Measurements from ENCODE around the gene OGDH. TPM values are rescaled to one million over a fixed set of nuclear protein-coding genes. Genes with fewer than 3 reads are reported as not detected.

OGDH gene
- total and polyA plus RNA-seq, 10 of the 15 experiments (the other 5 are each of a cell fraction or from before 2014, with no cell fraction given), result 4.1 to 103 (median 48.4) TPM

DNA sequence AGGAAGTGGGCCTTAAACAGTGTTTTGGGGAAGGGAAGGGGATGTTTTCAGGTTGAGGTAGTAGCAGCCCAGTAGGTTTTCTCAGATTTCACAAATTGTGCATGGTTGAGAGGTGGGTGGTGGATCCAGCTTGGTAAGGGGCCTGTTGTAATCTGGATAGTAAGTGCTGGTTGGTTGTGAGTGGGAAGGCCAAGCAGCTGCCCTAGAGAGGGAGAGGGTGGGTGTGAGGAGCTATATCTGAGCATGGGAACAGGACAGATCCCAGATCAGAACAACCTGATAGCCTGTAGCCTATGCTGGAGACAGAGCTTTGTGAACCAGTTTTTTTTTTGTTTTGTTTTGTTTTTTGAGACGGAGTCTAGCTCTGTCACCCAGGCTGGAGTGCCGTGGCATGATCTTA lies 88.3 kb downstream of the OGDH start (continued):
- no peak for TF ChIP-seq ASH2L (IDR thresholded peaks at IDR 0.05; ENCODE audit: borderline replicate concordance, low read depth)
- no peak for TF ChIP-seq SPI1 (IDR thresholded peaks at IDR 0.05; ENCODE audit: borderline replicate concordance, insufficient read depth, low read depth, low read length)

DNA sequence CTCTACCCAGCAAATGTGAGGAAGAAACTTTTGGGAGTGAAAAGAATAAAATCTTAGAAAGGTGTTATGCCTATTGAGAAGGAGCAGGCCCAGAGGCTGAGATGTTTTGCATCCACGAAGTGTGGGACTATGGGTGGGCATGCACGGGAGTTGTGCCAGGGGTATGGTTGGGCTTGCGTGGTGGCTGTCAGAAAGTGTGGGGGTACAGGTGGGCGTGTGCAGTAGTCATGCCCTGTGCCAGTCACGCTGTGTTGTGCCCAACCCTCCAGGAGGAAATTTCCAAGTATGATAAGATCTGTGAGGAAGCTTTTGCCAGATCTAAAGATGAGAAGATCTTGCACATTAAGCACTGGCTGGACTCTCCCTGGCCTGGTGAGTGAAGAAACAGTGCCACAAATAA lies 89.3 kb downstream of the OGDH start:
- POLR2A ChIA-PET, result no interaction called here
- no TSS peak for BruUV-seq (replicated peaks)
- H3K27me3 ChIP-seq (replicated peaks in 1 of 2; ENCODE audit: control insufficient read depth in 2 of 2, insufficient read depth in 2 of 2, low read length in 1 of 2), result no peaks in the 10 kb centered on the region
- H3K36me3 ChIP-seq (ENCODE audit: control insufficient read depth in 2 of 2, insufficient read depth in 2 of 2, low read length in 1 of 2), result peaks cover 21 to 32% of the 10 kb centered on the region in 2 experiments
- H3K4me1 ChIP-seq (ENCODE audit: control insufficient read depth, insufficient read depth, low read length), result no peaks in the 10 kb centered on the region
- H4K20me1 ChIP-seq (ENCODE audit: control insufficient read depth, insufficient read depth), result no peaks in the 10 kb centered on the region
- H3K79me2 ChIP-seq (ENCODE audit: control insufficient read depth, insufficient read depth, low read length), result no peaks in the 10 kb centered on the region
- RAD21 ChIA-PET (ENCODE audit: unreplicated experiment), result no interaction called here
- 99% methylated on average over 5 of the region's 5 CpGs for WGBS (ENCODE audit: insufficient coverage, insufficient replicate concordance, low lambda C conversion rate, missing lambda C conversion rate)
- TF ChIP-seq CBX5 (IDR thresholded peaks at IDR 0.05; ENCODE audit: low read depth) (no peak), POLR2AphosphoS2 (IDR thresholded peaks at IDR 0.05; ENCODE audit: low read depth, low read length) (no peak), EED (IDR thresholded peaks at IDR 0.05; ENCODE audit: low read depth) (no peak), ASH2L (IDR thresholded peaks at IDR 0.05; ENCODE audit: borderline replicate concordance, low read depth) (no peak), KDM1A (IDR thresholded peaks at IDR 0.05; ENCODE audit: borderline replicate concordance) (no peak), PAX8 (IDR thresholded peaks at IDR 0.05) (no peak), MYC (IDR thresholded peaks at IDR 0.05; ENCODE audit: insufficient read depth, insufficient read length, insufficient replicate concordance, low read length, severe bottlenecking) (no peak), CREB1 (IDR thresholded peaks at IDR 0.05; ENCODE audit: low read depth) (no peak), RFX5 (IDR thresholded peaks at IDR 0.05; ENCODE audit: low read depth, low read length) (no peak), SMAD5 (IDR thresholded peaks at IDR 0.05; ENCODE audit: low read depth) (no peak)
- TF ChIP-seq, protein P1, sequence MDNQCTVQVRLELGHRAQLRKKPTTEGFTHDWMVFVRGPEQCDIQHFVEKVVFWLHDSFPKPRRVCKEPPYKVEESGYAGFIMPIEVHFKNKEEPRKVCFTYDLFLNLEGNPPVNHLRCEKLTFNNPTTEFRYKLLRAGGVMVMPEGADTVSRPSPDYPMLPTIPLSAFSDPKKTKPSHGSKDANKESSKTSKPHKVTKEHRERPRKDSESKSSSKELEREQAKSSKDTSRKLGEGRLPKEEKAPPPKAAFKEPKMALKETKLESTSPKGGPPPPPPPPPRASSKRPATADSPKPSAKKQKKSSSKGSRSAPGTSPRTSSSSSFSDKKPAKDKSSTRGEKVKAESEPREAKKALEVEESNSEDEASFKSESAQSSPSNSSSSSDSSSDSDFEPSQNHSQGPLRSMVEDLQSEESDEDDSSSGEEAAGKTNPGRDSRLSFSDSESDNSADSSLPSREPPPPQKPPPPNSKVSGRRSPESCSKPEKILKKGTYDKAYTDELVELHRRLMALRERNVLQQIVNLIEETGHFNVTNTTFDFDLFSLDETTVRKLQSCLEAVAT (IDR thresholded peaks at IDR 0.05), result no peak
- TF ChIP-seq, protein P2, sequence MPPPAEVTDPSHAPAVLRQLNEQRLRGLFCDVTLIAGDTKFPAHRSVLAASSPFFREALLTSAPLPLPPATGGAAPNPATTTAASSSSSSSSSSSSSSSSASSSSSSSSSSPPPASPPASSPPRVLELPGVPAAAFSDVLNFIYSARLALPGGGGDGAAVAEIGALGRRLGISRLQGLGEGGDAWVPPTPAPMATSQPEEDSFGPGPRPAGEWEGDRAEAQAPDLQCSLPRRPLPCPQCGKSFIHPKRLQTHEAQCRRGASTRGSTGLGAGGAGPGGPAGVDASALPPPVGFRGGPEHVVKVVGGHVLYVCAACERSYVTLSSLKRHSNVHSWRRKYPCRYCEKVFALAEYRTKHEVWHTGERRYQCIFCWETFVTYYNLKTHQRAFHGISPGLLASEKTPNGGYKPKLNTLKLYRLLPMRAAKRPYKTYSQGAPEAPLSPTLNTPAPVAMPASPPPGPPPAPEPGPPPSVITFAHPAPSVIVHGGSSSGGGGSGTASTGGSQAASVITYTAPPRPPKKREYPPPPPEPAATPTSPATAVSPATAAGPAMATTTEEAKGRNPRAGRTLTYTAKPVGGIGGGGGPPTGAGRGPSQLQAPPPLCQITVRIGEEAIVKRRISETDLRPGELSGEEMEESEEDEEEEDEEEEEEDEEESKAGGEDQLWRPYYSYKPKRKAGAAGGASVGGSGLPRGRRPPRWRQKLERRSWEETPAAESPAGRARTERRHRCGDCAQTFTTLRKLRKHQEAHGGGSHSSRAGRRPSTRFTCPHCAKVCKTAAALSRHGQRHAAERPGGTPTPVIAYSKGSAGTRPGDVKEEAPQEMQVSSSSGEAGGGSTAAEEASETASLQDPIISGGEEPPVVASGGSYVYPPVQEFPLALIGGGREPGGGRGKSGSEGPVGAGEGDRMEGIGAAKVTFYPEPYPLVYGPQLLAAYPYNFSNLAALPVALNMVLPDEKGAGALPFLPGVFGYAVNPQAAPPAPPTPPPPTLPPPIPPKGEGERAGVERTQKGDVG (CRISPR knock-in tag; IDR thresholded peaks at IDR 0.05), result no peak
- TF ChIP-seq, protein P3, sequence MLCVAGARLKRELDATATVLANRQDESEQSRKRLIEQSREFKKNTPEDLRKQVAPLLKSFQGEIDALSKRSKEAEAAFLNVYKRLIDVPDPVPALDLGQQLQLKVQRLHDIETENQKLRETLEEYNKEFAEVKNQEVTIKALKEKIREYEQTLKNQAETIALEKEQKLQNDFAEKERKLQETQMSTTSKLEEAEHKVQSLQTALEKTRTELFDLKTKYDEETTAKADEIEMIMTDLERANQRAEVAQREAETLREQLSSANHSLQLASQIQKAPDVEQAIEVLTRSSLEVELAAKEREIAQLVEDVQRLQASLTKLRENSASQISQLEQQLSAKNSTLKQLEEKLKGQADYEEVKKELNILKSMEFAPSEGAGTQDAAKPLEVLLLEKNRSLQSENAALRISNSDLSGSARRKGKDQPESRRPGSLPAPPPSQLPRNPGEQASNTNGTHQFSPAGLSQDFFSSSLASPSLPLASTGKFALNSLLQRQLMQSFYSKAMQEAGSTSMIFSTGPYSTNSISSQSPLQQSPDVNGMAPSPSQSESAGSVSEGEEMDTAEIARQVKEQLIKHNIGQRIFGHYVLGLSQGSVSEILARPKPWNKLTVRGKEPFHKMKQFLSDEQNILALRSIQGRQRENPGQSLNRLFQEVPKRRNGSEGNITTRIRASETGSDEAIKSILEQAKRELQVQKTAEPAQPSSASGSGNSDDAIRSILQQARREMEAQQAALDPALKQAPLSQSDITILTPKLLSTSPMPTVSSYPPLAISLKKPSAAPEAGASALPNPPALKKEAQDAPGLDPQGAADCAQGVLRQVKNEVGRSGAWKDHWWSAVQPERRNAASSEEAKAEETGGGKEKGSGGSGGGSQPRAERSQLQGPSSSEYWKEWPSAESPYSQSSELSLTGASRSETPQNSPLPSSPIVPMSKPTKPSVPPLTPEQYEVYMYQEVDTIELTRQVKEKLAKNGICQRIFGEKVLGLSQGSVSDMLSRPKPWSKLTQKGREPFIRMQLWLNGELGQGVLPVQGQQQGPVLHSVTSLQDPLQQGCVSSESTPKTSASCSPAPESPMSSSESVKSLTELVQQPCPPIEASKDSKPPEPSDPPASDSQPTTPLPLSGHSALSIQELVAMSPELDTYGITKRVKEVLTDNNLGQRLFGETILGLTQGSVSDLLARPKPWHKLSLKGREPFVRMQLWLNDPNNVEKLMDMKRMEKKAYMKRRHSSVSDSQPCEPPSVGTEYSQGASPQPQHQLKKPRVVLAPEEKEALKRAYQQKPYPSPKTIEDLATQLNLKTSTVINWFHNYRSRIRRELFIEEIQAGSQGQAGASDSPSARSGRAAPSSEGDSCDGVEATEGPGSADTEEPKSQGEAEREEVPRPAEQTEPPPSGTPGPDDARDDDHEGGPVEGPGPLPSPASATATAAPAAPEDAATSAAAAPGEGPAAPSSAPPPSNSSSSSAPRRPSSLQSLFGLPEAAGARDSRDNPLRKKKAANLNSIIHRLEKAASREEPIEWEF (IDR thresholded peaks at IDR 0.05; ENCODE audit: insufficient replicate concordance, low read depth, low read length), result no peak
- DNase-seq (ENCODE audit: low read depth, low spot score) (no peak), FAIRE-seq (no peak), ATAC-seq (no peak)
- H3K4me2 ChIP-seq (ENCODE audit: control insufficient read depth, insufficient read depth), result no peak overlapping the region
- intact Hi-C loops (cut with micrococcal nuclease; ENCODE audit: unreplicated experiment) (no loop called here), in situ Hi-C loops (cut with MboI) (no loop called here)
- no peak overlapping the region for H2AFZ ChIP-seq (ENCODE audit: control insufficient read depth, low read depth, low read length)
- H3K4me3 ChIP-seq, result no peak overlapping the region
- no peak overlapping the region for H3K9ac ChIP-seq (ENCODE audit: control insufficient read depth, insufficient read depth, low read length)
- H3K27ac ChIP-seq (ENCODE audit: control insufficient read depth, insufficient read depth), result no peak overlapping the region
- SMC1A ChIA-PET (ENCODE audit: uncharacterized antibody, unreplicated experiment), result no interaction called here
- CTCF ChIA-PET, result no interaction called here
- no peaks in the 10 kb centered on the region; the same call in 2 of the 3 replicates for H3K9me3 ChIP-seq (replicated peaks; ENCODE audit: control insufficient read depth, insufficient read depth, low read length)
